CD8-positive, alpha-beta memory T cell (primary cell): ENCODE data around the gene ZCCHC7. TPM values are rescaled to one million over a fixed set of nuclear protein-coding genes. Genes with fewer than 3 reads are reported as not detected.
"Not testable (repeated sequence)": the region's sequence is repeated elsewhere in the genome, so short reads cannot be mapped to it uniquely, and the experiment has no call there.

Source experiments
- CTCF ChIA-PET: fragments of 350-600 bp; sonication (Branson Sonifier 250); formaldehyde crosslinking; loops from one replicate; lab custom pipeline; 2021; ENCODE audit warnings: antibody characterized with exemption; lab: Charles Lee
- POLR2A ChIA-PET: fragments of 350-600 bp; sonication (Branson Sonifier 250); formaldehyde crosslinking; loops from one replicate; lab custom pipeline; 2021; ENCODE audit warnings: antibody characterized with exemption; lab: Charles Lee
- DNase-seq, 5 donors: peaks; one replicate each; pipeline versions ENCODE4 v3.0.0 to v3.0.0-alpha.2; 2020 to 2022; ENCODE audit warnings: mixed read lengths in 1 of 5
- H3K27ac ChIP-seq: one replicate; pipeline ENCODE4 v1.7.0; 2013; ENCODE audit warnings: low read depth, mild to moderate bottlenecking, low read length, moderate library complexity
- H3K27me3 ChIP-seq: 2 replicates; pipeline ENCODE4 v1.7.0; 2013; ENCODE audit warnings: low read length, mild to moderate bottlenecking; ENCODE audit not compliant: insufficient read depth, poor library complexity, severe bottlenecking
- H3K36me3 ChIP-seq: 2 replicates; pipeline ENCODE4 v1.7.0; 2013; ENCODE audit warnings: mild to moderate bottlenecking, low read length, moderate library complexity; ENCODE audit not compliant: insufficient read depth
- H3K4me1 ChIP-seq: 2 replicates; pipeline ENCODE4 v1.7.0; 2013; ENCODE audit warnings: mild to moderate bottlenecking, low read length, moderate library complexity; ENCODE audit not compliant: insufficient read depth
- H3K4me3 ChIP-seq: 2 replicates; pipeline ENCODE4 v1.7.0; 2013; ENCODE audit warnings: mild to moderate bottlenecking, low read length
- H3K9me3 ChIP-seq: 2 replicates; pipeline ENCODE4 v1.7.0; 2013; ENCODE audit warnings: mild to moderate bottlenecking, low read length
- H3K27ac Mint-ChIP-seq, 8 donors: one replicate each; pipeline ENCODE4 v1.8.0; 2020 to 2021; ENCODE audit warnings: mixed read lengths in 8 of 8, mild to moderate bottlenecking in 6 of 8, inconsistent platforms in 3 of 8, moderate library complexity in 3 of 8
- H3K27me3 Mint-ChIP-seq, 2 donors: one replicate each; pipeline ENCODE4 v1.8.0; 2020 to 2021; ENCODE audit warnings: mixed read lengths in 2 of 2, mild to moderate bottlenecking in 1 of 2, moderate library complexity in 1 of 2
- H3K36me3 Mint-ChIP-seq, 3 donors: one replicate each; pipeline ENCODE4 v1.8.0; 2020 to 2021; ENCODE audit warnings: mixed read lengths in 3 of 3, inconsistent platforms in 1 of 3, mild to moderate bottlenecking in 1 of 3
- H3K4me1 Mint-ChIP-seq, 3 donors: one replicate each; pipeline ENCODE4 v1.8.0; 2020 to 2021; ENCODE audit warnings: mixed read lengths in 3 of 3, inconsistent platforms in 1 of 3, mild to moderate bottlenecking in 1 of 3
- H3K4me3 Mint-ChIP-seq, 7 donors: one replicate each; pipeline ENCODE4 v1.8.0; 2020 to 2021; ENCODE audit warnings: mixed read lengths in 7 of 7, mild to moderate bottlenecking in 6 of 7, moderate library complexity in 4 of 7, inconsistent platforms in 2 of 7
- H3K9me3 Mint-ChIP-seq, 5 donors: one replicate each; pipeline ENCODE4 v1.8.0; 2020 to 2022; ENCODE audit warnings: mixed read lengths in 5 of 5, mild to moderate bottlenecking in 3 of 5, moderate library complexity in 2 of 5, inconsistent platforms in 1 of 5
- polyA plus RNA-seq: library from polyadenylated mRNA; unstranded; fragments of 300-500 nt; fragmentation: Illumina TruSeq; gene quantifications from one replicate; pipeline ENCODE4 v1.2.3, GENCODE V29; 2021
- total RNA-seq, 2 experiments: library from RNA; stranded (reverse); gene quantifications; one replicate each; pipeline ENCODE4 v1.2.3, GENCODE V29; 2021

Gene ZCCHC7
- total and polyA plus RNA-seq, 3 experiments from 2014 or later = 25.6 to 35.2 (median 27.1) TPM

- Histone ChIP-seq H3K36me3 (no peaks in the 10 kb centered on the region), H3K27ac (no peak overlapping the region), H3K9me3 (no peaks in the 10 kb centered on the region), H3K4me3 (no peak overlapping the region), H3K27me3 (no peaks in the 10 kb centered on the region), H3K4me1 (no peaks in the 10 kb centered on the region)
- Mint-ChIP-seq H3K27me3 (no peaks in the 10 kb centered on the region), H3K4me1 (peaks cover 17 to 41% (median 32%) of the 10 kb centered on the region in 3 donors), H3K4me3 (no peak overlapping the region), H3K36me3 (peaks cover 20 to 51% (median 25%) of the 10 kb centered on the region in 3 donors), H3K9me3 (no peaks in the 10 kb centered on the region), H3K27ac (no peak overlapping the region)
- ChIA-PET CTCF (no interaction called here), POLR2A (no interaction called here)
- DNase-seq = no peak
These were observed 37.5 kb downstream of the ZCCHC7 start for GRCh38 chr9:37157726-37158377.

GRCh38 chr9:37163299-37163698 lies 42.9 kb downstream of the ZCCHC7 start:
- Histone ChIP-seq H3K36me3 (peaks cover 5% of the 10 kb centered on the region), H3K4me3 (no peak overlapping the region), H3K27ac (no peak overlapping the region), H3K27me3 (no peaks in the 10 kb centered on the region), H3K9me3 (no peaks in the 10 kb centered on the region), H3K4me1 (no peaks in the 10 kb centered on the region)
- Mint-ChIP-seq H3K4me3 (no peak overlapping the region), H3K9me3 (no peaks in the 10 kb centered on the region), H3K36me3 (peaks cover 27 to 56% (median 31%) of the 10 kb centered on the region in 3 donors), H3K27me3 (no peaks in the 10 kb centered on the region), H3K4me1 (peaks cover 6 to 28% (median 27%) of the 10 kb centered on the region in 3 donors), H3K27ac (no peak overlapping the region)
- CTCF ChIA-PET = no interaction called here
- POLR2A ChIA-PET = no interaction called here
- no peak for DNase-seq

GRCh38 chr9:37164335-37164734 lies 44.0 kb downstream of the ZCCHC7 start:
- H3K27ac ChIP-seq, H3K27me3 ChIP-seq, H3K4me3 Mint-ChIP-seq: not testable (repeated sequence)

GRCh38 chr9:37165644-37166043 lies 45.3 kb downstream of the ZCCHC7 start:
- Histone ChIP-seq H3K4me3 (no peak overlapping the region), H3K27me3 (no peaks in the 10 kb centered on the region), H3K27ac (no peak overlapping the region), H3K36me3 (peaks cover 5% of the 10 kb centered on the region), H3K4me1 (no peaks in the 10 kb centered on the region), H3K9me3 (no peaks in the 10 kb centered on the region)
- Mint-ChIP-seq H3K36me3 (peaks cover 32 to 56% (median 38%) of the 10 kb centered on the region in 3 donors), H3K4me1 (peaks cover 10 to 34% (median 30%) of the 10 kb centered on the region in 3 donors), H3K9me3 (no peaks in the 10 kb centered on the region), H3K27ac (no peak overlapping the region), H3K4me3 (no peak overlapping the region), H3K27me3 (no peaks in the 10 kb centered on the region)
- CTCF ChIA-PET = no interaction called here
- no peak for DNase-seq
- POLR2A ChIA-PET = no interaction called here

More at GRCh38 chr9:37164335-37164734, 44.0 kb downstream of the ZCCHC7 start:
- H3K4me3 ChIP-seq, DNase-seq, H3K9me3 ChIP-seq, H3K27me3 Mint-ChIP-seq, H3K9me3 Mint-ChIP-seq, POLR2A ChIA-PET, H3K36me3 ChIP-seq, CTCF ChIA-PET, H3K4me1 ChIP-seq: not testable (repeated sequence)
- Mint-ChIP-seq H3K4me1 (peaks cover 8 to 29% (median 25%) of the 10 kb centered on the region in 3 donors), H3K27ac (peak overlapping the region in 4 of 8 donors; percentile 24 to 85 (median 58)), H3K36me3 (peaks cover 32 to 61% (median 35%) of the 10 kb centered on the region in 3 donors)

GRCh38 chr9:37167456-37168047 lies 47.2 kb downstream of the ZCCHC7 start:
- Mint-ChIP-seq H3K9me3 (no peaks in the 10 kb centered on the region), H3K4me3 (no peak overlapping the region), H3K4me1 (peaks cover 16 to 47% (median 45%) of the 10 kb centered on the region in 3 donors), H3K36me3 (peaks cover 33 to 54% (median 36%) of the 10 kb centered on the region in 3 donors), H3K27ac (peak overlapping the region in 1 of 8 donors; percentile 22), H3K27me3 (no peaks in the 10 kb centered on the region)
- DNase-seq = no peak
- Histone ChIP-seq H3K9me3 (no peaks in the 10 kb centered on the region), H3K36me3 (peaks cover 5% of the 10 kb centered on the region), H3K4me1 (no peaks in the 10 kb centered on the region), H3K27ac (no peak overlapping the region), H3K4me3 (no peak overlapping the region), H3K27me3 (no peaks in the 10 kb centered on the region)
- ChIA-PET POLR2A (no interaction called here), CTCF (no interaction called here)

GRCh38 chr9:37172557-37172956 lies 52.2 kb downstream of the ZCCHC7 start:
- Mint-ChIP-seq H3K27me3 (no peaks in the 10 kb centered on the region), H3K9me3 (no peaks in the 10 kb centered on the region), H3K4me3 (no peak overlapping the region), H3K36me3 (peaks cover 14 to 41% (median 22%) of the 10 kb centered on the region in 3 donors), H3K27ac (no peak overlapping the region), H3K4me1 (peaks cover 15 to 38% (median 24%) of the 10 kb centered on the region in 3 donors)
- Histone ChIP-seq H3K27me3 (no peaks in the 10 kb centered on the region), H3K4me1 (no peaks in the 10 kb centered on the region), H3K9me3 (no peaks in the 10 kb centered on the region), H3K27ac (no peak overlapping the region), H3K4me3 (no peak overlapping the region), H3K36me3 (peaks cover 2% of the 10 kb centered on the region)
- POLR2A ChIA-PET = no interaction called here
- CTCF ChIA-PET = no interaction called here
- no peak for DNase-seq

- DNase-seq = no peak
- Mint-ChIP-seq H3K9me3 (no peaks in the 10 kb centered on the region), H3K27me3 (no peaks in the 10 kb centered on the region), H3K27ac (no peak overlapping the region), H3K36me3 (peaks cover 6 to 26% (median 11%) of the 10 kb centered on the region in 3 donors), H3K4me1 (peaks cover 16 to 45% (median 26%) of the 10 kb centered on the region in 3 donors), H3K4me3 (no peak overlapping the region)
- ChIA-PET CTCF (no interaction called here), POLR2A (no interaction called here)
- Histone ChIP-seq H3K4me3 (no peak overlapping the region), H3K27ac (no peak overlapping the region), H3K9me3 (no peaks in the 10 kb centered on the region), H3K36me3 (no peaks in the 10 kb centered on the region), H3K27me3 (no peaks in the 10 kb centered on the region), H3K4me1 (no peaks in the 10 kb centered on the region)
These were observed 53.9 kb downstream of the ZCCHC7 start for GRCh38 chr9:37174247-37174646.

- no peaks in the 10 kb centered on the region for H3K4me1 ChIP-seq
- H3K4me3 Mint-ChIP-seq = no peak overlapping the region
- no peak overlapping the region for H3K27ac Mint-ChIP-seq
- DNase-seq = no peak
- POLR2A ChIA-PET = no interaction called here
- H3K27ac ChIP-seq = no peak overlapping the region
- H3K27me3 ChIP-seq = no peaks in the 10 kb centered on the region
- no peaks in the 10 kb centered on the region for H3K36me3 ChIP-seq
- H3K36me3 Mint-ChIP-seq = peaks cover 6 to 19% (median 8%) of the 10 kb centered on the region in 3 donors
- no peak overlapping the region for H3K4me3 ChIP-seq
- no peaks in the 10 kb centered on the region for H3K27me3 Mint-ChIP-seq
- H3K9me3 Mint-ChIP-seq = peaks cover 0 to 6% (median 0%) of the 10 kb centered on the region in 5 donors
- H3K4me1 Mint-ChIP-seq = peaks cover 14 to 40% (median 17%) of the 10 kb centered on the region in 3 donors
- H3K9me3 ChIP-seq = no peaks in the 10 kb centered on the region
- CTCF ChIA-PET = no interaction called here
These were observed 58.4 kb downstream of the ZCCHC7 start for GRCh38 chr9:37178742-37179141.
